Muscle layer of duodenum (tissue), 2 donors: ENCODE data around the gene AGL.
"Not testable (repeated sequence)": the region's sequence is repeated elsewhere in the genome, so short reads cannot be mapped to it uniquely, and the experiment has no call there.

ENCODE experiments used
- H3K27ac ChIP-seq: one replicate; pipeline ENCODE4 v1.7.0; 2013; ENCODE audit warnings: mild to moderate bottlenecking, low read length
- H3K27me3 ChIP-seq: one replicate; pipeline ENCODE4 v1.7.0; 2013; ENCODE audit warnings: low read depth, mild to moderate bottlenecking, control low read depth, low read length
- H3K36me3 ChIP-seq, 2 donors: one replicate each; pipeline ENCODE4 v1.7.0; 2013; ENCODE audit warnings: low read length in 2 of 2, control low read depth in 1 of 2, mild to moderate bottlenecking in 1 of 2; ENCODE audit not compliant: insufficient read depth in 2 of 2, control insufficient read depth in 1 of 2
- H3K4me1 ChIP-seq, 2 donors: one replicate each; pipeline ENCODE4 v1.7.0; 2013; ENCODE audit warnings: low read length in 2 of 2, mild to moderate bottlenecking in 2 of 2, control low read depth in 1 of 2, moderate library complexity in 1 of 2; ENCODE audit not compliant: insufficient read depth in 2 of 2, control insufficient read depth in 1 of 2
- H3K4me3 ChIP-seq, 2 donors: one replicate each; pipeline ENCODE4 v1.7.0; 2013; ENCODE audit warnings: low read length in 2 of 2, low read depth in 1 of 2, mild to moderate bottlenecking in 1 of 2
- H3K9me3 ChIP-seq, 2 donors: one replicate each; pipeline ENCODE4 v1.7.0; 2013; ENCODE audit warnings: low read length in 2 of 2, control low read depth in 1 of 2, mild to moderate bottlenecking in 1 of 2; ENCODE audit not compliant: control insufficient read depth in 1 of 2
- donor health status: healthy.

Gene AGL

GRCh38 chr1:99825702-99826101, 24.5 kb upstream of the AGL start:
- Histone ChIP-seq H3K4me1 (no peaks in the 10 kb centered on the region), H3K27ac (no peak overlapping the region), H3K9me3 (peaks cover 0 to 2% of the 10 kb centered on the region in 2 donors), H3K4me3 (no peak overlapping the region), H3K36me3 (no peaks in the 10 kb centered on the region), H3K27me3 (no peaks in the 10 kb centered on the region)

GRCh38 chr1:99827970-99828369, 22.2 kb upstream of the AGL start:
- no peaks in the 10 kb centered on the region for H3K4me1 ChIP-seq
- H3K27me3 ChIP-seq, result no peaks in the 10 kb centered on the region
- peaks cover 0 to 2% of the 10 kb centered on the region in 2 donors for H3K9me3 ChIP-seq
- H3K4me3 ChIP-seq, result no peak overlapping the region
- no peak overlapping the region for H3K27ac ChIP-seq
- no peaks in the 10 kb centered on the region for H3K36me3 ChIP-seq

DNA sequence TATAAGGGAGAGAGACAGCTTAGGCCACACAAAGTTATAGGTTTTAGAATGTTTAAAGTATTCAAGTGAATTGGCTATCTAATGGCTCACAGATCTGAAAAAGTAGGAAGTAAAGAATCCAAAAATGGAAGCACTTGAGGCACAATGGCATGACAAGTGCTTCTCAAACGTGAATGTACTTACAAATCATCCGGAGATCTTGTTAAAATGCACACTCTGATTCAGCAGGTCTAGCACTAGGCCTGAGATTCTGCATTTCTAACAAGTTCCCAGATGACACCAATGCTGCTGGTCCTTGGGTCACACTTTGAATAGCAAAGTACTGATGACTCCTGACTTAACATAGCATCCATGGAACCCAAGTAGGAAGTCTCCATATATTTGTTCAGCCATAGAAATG, 20.9 kb upstream of the AGL start:
- H3K4me1 ChIP-seq, result no peaks in the 10 kb centered on the region
- no peaks in the 10 kb centered on the region for H3K36me3 ChIP-seq
- no peaks in the 10 kb centered on the region for H3K27me3 ChIP-seq
- peaks cover 0 to 2% of the 10 kb centered on the region in 2 donors for H3K9me3 ChIP-seq
- H3K4me3 ChIP-seq, result no peak overlapping the region
- H3K27ac ChIP-seq, result no peak overlapping the region

- not testable (repeated sequence) for H3K27ac ChIP-seq, H3K4me3 ChIP-seq, H3K9me3 ChIP-seq, H3K4me1 ChIP-seq, H3K27me3 ChIP-seq, H3K36me3 ChIP-seq
These were observed 16.2 kb upstream of the AGL start for GRCh38 chr1:99833911-99834310.

GRCh38 chr1:99836171-99837103, 13.7 kb upstream of the AGL start:
- H3K4me3 ChIP-seq, H3K9me3 ChIP-seq, H3K27me3 ChIP-seq, H3K36me3 ChIP-seq, H3K4me1 ChIP-seq, H3K27ac ChIP-seq: not testable (repeated sequence)

GRCh38 chr1:99840353-99840752, 9.8 kb upstream of the AGL start:
- H3K9me3 ChIP-seq, H3K4me1 ChIP-seq, H3K27me3 ChIP-seq, H3K27ac ChIP-seq, H3K36me3 ChIP-seq, H3K4me3 ChIP-seq: not testable (repeated sequence)

DNA sequence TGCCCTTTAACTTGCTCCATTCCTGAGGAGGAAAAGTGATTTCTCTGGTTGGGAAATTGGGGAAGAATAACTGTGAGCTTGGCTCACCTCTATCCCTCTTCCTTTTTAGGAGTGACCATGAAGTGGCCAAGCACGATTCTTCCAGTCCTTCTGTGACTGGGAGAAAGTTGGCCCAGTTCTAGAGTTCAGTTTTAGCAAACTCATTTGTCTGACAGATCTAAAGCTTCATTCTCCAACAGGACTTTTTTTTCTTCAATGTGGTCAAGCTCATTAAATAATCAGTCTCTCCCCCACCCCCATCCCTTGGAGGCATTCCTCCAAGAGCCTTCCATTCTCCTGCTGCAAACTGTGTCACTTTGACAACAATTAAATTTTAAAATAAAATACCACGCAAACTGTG, 6.4 kb upstream of the AGL start:
- no peaks in the 10 kb centered on the region for H3K36me3 ChIP-seq
- peaks cover 0 to 8% of the 10 kb centered on the region in 2 donors for H3K4me1 ChIP-seq
- H3K4me3 ChIP-seq, result no peak overlapping the region
- H3K27me3 ChIP-seq, result no peaks in the 10 kb centered on the region
- no peaks in the 10 kb centered on the region for H3K9me3 ChIP-seq
- no peak overlapping the region for H3K27ac ChIP-seq

DNA sequence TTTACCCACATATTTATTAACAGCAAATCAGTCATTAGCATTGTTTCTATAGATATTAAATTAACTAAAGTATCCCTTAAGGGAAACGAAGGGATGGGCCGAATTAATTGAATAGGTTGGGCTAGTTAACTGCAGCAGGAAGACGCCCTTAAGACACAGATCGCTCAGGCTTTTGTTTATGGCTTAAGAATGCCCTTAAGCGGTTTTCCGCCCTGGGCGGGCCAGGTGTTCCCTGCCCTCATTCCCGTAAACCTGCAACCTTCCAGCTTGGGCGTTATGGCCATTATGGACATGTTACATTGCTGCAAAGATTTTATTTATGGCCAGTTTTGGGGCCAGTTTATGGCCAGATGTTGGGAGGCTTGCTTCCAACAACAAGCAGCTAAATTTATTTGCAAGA, 5.0 kb upstream of the AGL start:
- not testable (repeated sequence) for H3K27ac ChIP-seq, H3K27me3 ChIP-seq, H3K9me3 ChIP-seq, H3K36me3 ChIP-seq, H3K4me3 ChIP-seq
- H3K4me1 ChIP-seq, result peaks cover 0 to 12% of the 10 kb centered on the region in 2 donors

DNA sequence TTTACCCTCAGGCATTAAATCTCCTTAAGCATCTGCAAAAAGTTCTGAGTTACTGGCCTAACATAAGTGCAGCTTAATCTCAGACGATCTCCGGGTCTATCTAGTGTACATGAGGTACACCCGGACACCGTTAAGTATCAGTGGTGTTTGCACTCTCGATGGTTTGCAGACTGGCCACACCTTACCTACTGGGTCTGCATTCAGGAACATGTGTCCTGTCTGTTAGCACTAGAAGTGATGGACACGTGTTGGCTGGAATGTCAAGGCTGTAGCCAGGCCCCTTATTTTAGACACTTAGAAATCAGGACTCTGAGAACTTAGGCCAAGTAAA, 783 bp upstream of the AGL start:
- H3K4me3 ChIP-seq, result peak overlapping the region; percentile 92 to 96
- H3K9me3 ChIP-seq, result no peaks in the 10 kb centered on the region
- H3K4me1 ChIP-seq, result peaks cover 0 to 26% of the 10 kb centered on the region in 2 donors
- H3K36me3 ChIP-seq, result no peaks in the 10 kb centered on the region
- H3K27me3 ChIP-seq, result no peaks in the 10 kb centered on the region
- H3K27ac ChIP-seq, result peak overlapping the region; percentile 49

- Histone ChIP-seq H3K36me3 (no peaks in the 10 kb centered on the region), H3K4me1 (peaks cover 0 to 26% of the 10 kb centered on the region in 2 donors), H3K4me3 (peak overlapping the region; percentile 92 to 96), H3K27ac (peak overlapping the region; percentile 90), H3K9me3 (no peaks in the 10 kb centered on the region), H3K27me3 (no peaks in the 10 kb centered on the region)
These were observed 514 bp downstream of the AGL start for GRCh38 chr1:99850459-99851291.

GRCh38 chr1:99851850-99852454, 1.8 kb downstream of the AGL start:
- Histone ChIP-seq H3K27ac (peak overlapping the region; percentile 90), H3K4me3 (peak overlapping the region; percentile 92 to 96), H3K9me3 (no peaks in the 10 kb centered on the region), H3K27me3 (no peaks in the 10 kb centered on the region), H3K4me1 (peaks cover 0 to 26% of the 10 kb centered on the region in 2 donors), H3K36me3 (no peaks in the 10 kb centered on the region)
